DOHH2 (cell line): ENCODE measurements around the gene MTCL1.

Experiments used
- EZH2phosphoT487 ChIP-seq: fragments of 200-600 bp; sonication (generic); IDR thresholded peaks from 2 replicates; pipeline ENCODE4 v1.6.1; 2017; ENCODE audit warnings: borderline replicate concordance, mild to moderate bottlenecking, antibody characterized with exemption, low read length, moderate library complexity, mixed read lengths
- TF ChIP-seq, protein P1 (sequence below): fragments of 200-600 bp; sonication (generic); IDR thresholded peaks from one replicate; pipeline ENCODE4 v1.5.1; 2014; ENCODE audit warnings: antibody characterized with exemption, mild to moderate bottlenecking, low read depth, low read length; ENCODE audit not compliant: poor library complexity, severe bottlenecking

GRCh38 chr18:8810157-8810556 lies 104.8 kb downstream of the MTCL1 start:
- TF ChIP-seq, protein P1, sequence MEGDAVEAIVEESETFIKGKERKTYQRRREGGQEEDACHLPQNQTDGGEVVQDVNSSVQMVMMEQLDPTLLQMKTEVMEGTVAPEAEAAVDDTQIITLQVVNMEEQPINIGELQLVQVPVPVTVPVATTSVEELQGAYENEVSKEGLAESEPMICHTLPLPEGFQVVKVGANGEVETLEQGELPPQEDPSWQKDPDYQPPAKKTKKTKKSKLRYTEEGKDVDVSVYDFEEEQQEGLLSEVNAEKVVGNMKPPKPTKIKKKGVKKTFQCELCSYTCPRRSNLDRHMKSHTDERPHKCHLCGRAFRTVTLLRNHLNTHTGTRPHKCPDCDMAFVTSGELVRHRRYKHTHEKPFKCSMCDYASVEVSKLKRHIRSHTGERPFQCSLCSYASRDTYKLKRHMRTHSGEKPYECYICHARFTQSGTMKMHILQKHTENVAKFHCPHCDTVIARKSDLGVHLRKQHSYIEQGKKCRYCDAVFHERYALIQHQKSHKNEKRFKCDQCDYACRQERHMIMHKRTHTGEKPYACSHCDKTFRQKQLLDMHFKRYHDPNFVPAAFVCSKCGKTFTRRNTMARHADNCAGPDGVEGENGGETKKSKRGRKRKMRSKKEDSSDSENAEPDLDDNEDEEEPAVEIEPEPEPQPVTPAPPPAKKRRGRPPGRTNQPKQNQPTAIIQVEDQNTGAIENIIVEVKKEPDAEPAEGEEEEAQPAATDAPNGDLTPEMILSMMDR: no peak
- TF ChIP-seq EZH2phosphoT487: no peak
